Hematopoietic multipotent progenitor cell treated with erythropoietin and hydrocortisone succinate and interleukin-3 and kit ligand, for 17 days (in vitro differentiated cells): Measurements from ENCODE around the gene IMMP2L.

Source experiments
- DNase-seq: peaks from one replicate; pipeline ENCODE4 v3.0.0-alpha.2; 2015; ENCODE audit warnings: low spot score

The IMMP2L gene

DNA sequence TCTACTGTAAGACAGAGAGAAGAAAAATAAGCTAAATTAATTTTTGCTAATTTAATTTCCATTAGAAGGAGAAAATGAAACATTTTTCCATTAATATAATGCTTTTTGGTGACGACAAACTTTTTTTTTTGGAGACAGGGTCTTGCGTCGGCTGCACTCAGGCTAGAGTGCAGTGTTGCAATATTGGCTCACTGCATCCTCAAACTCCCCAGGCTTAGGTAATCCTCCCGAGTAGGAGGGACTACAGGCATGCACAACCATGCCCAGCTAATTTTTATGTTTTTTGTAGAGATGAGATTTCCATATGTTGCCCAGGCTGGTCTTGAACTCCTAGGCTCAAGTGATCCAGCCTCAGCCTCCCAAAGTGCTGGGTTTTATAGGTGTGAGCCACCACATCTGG is 701.1 kb downstream of the IMMP2L start:
- DNase-seq, result no peak

- no peak for DNase-seq
These were observed 705.2 kb downstream of the IMMP2L start for GRCh38 chr7:110857106-110857505.

DNA sequence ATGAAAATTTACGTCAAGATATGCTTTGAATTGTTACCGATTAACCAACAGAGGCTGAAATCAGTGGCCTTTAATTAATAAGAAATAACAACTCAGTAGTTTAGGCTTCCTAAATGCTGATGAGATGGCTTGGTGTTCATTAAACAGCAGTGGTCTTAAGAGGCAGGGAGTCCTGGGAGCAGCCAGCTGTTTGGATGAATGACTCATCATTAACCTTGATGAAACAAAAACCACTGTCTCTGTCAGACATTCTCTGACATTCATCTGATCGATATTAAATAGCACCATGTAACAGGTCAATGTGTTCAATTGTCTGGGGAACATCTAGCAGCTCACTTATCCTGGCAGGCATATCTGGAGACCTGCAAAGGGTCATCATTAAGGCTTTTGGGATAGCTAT is 705.6 kb downstream of the IMMP2L start:
- DNase-seq, result no peak

- no peak for DNase-seq
These were observed 707.6 kb downstream of the IMMP2L start for GRCh38 chr7:110854651-110855050.

DNA sequence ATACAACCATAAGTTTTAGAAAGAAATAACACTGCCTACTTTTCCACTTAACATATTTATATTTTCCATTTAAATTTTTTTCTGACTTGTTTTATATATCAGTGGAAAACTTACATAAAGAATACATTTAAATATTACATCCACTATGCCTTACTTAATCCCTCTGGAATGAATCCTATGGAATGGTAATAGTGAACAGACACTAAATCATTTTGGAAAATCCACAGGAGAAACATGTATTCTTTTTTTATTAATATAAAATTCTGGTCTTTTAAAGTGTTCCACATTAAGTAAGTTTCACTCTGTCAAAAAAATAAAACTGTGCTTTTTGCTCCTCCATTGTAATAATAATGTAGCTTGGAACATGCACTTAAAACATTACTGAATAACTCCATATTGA is 708.1 kb downstream of the IMMP2L start:
- no peak for DNase-seq

GRCh38 chr7:110853263-110853662 is 709.0 kb downstream of the IMMP2L start:
- DNase-seq, result no peak

DNA sequence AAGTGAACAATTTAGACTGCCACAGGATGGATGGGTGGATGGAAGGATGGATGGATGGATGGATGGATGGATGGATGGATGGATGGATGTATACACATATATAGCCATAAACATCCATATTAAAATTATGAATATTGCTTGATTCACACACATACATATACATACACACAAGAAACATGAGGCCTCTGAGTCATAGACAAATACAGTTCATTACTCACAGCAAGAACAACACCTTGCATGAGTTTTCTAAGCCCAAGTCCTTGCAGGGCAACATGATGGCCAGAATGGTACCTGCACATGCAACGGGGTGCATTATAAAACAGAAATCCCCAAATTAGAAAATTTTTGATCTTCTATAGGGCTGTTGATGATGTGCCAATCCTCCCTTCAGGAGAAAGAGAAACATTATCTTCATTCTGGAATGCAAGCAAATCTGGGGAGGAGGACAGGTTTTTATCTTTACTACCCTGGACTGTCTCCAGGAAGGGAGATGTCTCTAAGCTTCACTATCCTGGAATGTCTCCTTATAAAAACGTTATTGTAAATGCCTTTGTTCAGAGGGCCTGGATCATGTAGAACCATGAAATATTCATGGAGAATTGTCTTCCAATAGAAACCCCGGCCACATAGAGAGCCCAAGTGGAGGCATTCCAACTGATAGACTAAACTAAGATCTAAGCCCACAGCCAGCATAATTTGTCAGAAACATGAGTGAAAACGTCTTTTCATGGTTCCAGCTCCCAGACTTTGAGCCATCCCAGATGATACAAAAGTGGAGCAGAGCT is 709.9 kb downstream of the IMMP2L start:
- DNase-seq, result no peak

GRCh38 chr7:110850224-110850623 is 712.1 kb downstream of the IMMP2L start:
- no peak for DNase-seq

DNA sequence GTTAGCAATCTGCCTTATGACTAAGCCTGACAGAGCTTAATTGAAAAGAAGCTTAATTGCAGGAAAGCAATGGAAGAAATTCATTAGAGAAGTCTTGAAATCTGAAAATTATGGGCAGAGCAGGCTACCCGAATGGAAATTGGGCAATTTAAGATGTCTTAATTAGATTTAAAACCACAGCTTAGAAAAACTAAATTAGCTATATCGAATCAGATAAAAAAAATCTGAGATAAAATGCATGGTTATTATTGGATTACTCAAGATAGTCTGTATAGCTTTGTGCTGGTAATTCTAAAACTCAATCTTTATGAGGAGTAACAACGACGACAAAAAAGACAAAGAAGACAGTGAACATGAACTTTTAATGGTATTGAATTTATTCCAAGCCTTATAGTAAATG is 719.5 kb downstream of the IMMP2L start:
- no peak for DNase-seq

GRCh38 chr7:110841840-110842545 is 720.3 kb downstream of the IMMP2L start:
- DNase-seq, result no peak

DNA sequence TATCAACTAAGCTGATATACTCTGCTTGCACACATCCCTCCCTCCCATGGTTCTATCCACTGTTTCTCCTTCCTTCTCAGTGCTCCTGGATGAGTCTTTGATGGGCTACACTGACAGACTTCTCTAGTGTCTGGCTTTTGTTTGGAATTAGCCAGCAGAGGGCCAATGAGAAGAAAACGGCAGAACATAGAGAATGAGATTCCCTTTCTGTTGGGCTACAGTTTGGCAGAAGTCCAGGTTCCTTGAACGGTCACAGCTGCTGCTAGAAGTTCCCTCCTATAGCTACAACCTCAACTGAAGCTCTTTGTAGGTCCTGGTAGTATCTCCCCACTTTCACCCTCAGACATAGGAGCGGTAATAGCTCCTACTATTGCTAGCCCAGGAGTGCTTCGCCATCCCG is 722.4 kb downstream of the IMMP2L start:
- no peak for DNase-seq

- DNase-seq, result no peak
These were observed 726.4 kb downstream of the IMMP2L start for GRCh38 chr7:110835849-110836248.

GRCh38 chr7:110835218-110835617 is 727.1 kb downstream of the IMMP2L start:
- no peak for DNase-seq

GRCh38 chr7:110831419-110831818 is 730.9 kb downstream of the IMMP2L start:
- DNase-seq, result no peak

DNA sequence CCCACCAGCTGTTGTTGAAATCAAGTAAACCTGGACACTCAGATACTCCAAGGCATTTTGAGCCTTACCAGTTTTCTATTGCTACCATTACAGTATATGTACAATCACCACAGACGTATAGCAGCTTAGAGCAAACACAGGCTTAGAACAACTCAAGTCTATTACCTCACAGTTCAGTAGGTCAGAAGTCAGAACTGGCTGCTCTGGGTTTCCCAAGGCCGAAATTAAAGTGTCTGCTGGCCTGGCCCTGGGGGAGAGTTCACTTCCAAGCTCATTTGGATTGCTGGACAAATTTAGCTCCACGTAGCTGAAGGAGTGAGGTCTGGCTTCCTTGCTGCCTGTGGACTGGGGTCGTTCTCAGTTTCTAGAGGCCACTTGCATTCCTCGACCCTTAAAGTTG is 731.5 kb downstream of the IMMP2L start:
- no peak for DNase-seq

DNA sequence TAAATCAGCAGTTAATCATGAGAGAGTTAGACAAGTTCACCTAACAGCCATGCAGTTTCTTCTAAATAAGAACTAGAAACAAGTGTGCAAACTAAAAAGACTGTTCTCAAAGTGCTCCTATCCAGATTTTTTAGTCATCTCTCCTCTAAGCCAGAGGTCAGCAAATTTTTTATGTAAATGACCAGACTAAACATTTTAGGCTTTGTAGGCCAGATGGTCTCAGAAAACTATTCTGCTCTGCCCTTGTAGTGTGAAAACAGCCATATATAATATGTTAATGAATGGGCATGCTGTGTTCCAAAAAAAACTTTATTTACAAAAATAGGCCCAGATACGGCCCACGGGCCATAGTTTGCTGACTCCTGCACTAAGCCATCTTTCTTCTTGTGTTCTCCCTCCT is 734.4 kb downstream of the IMMP2L start:
- no peak for DNase-seq

- no peak for DNase-seq
These were observed 734.9 kb downstream of the IMMP2L start for GRCh38 chr7:110827287-110827855.

- DNase-seq, result no peak
These were observed 748.3 kb downstream of the IMMP2L start for GRCh38 chr7:110813986-110814385.

DNA sequence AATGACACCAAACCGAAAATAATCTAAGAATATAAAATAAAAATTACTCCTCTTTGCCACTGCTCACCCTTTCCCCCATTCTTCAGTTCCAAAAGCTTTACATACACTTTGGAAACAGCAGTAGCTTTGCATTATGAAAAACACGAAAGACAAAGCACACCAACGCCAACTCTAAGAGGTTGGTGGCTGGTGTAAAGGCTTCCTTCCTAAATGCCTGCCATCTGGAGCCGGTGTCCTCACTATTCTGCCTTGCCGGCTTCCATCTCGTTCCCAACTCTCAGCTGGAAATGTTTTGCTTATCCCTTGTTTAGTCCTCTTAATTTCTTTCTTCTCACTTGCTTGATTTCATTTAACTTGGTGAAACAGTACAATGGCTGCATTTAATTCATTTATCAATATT is 752.5 kb downstream of the IMMP2L start:
- no peak for DNase-seq

GRCh38 chr7:110808361-110808760 is 753.9 kb downstream of the IMMP2L start:
- no peak for DNase-seq

- no peak for DNase-seq
These were observed 757.8 kb downstream of the IMMP2L start for GRCh38 chr7:110804501-110804900.

- no peak for DNase-seq
These were observed 758.6 kb downstream of the IMMP2L start for GRCh38 chr7:110803602-110804143.

DNA sequence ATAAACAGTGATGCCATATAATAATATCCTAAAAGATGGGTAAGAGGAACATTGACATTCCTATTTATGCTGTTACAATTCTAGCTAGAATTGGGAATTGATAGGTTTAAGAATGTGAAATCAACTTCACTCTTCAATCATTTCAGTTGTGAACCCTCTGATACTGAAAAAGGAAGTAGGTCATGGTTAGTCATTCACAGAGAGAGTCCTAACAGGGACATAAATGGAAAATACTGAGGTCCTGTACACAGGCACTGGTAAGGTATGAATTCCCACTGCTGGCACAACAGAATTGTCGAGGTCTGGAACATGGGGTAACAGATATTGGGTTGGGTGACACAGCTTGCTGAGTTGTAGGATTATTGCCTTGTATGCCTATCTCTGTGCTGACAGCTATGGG is 760.8 kb downstream of the IMMP2L start:
- DNase-seq, result no peak
